Ectodermal cell (in vitro differentiated cells): ENCODE measurements around the gene BAMBI.

ENCODE experiments used
- H3K27ac ChIP-seq: 2 replicates; pipeline ENCODE4 v1.7.0; 2013; ENCODE audit warnings: mild to moderate bottlenecking, low read depth, low read length; ENCODE audit not compliant: insufficient read depth, poor library complexity, severe bottlenecking
- H3K27me3 ChIP-seq: 2 replicates; pipeline ENCODE4 v1.7.0; 2013; ENCODE audit warnings: mild to moderate bottlenecking, low read length; ENCODE audit not compliant: insufficient read depth, control insufficient read depth, poor library complexity, severe bottlenecking
- H3K36me3 ChIP-seq: one replicate; pipeline ENCODE4 v1.7.0; 2013; ENCODE audit warnings: low read length; ENCODE audit not compliant: control insufficient read depth, insufficient read depth
- H3K4me1 ChIP-seq: one replicate; pipeline ENCODE4 v1.7.0; 2013; ENCODE audit warnings: low read length; ENCODE audit not compliant: control insufficient read depth, insufficient read depth
- H3K4me3 ChIP-seq: 2 replicates; pipeline ENCODE4 v1.7.0; 2013; ENCODE audit warnings: low read depth, low read length, control low read depth; ENCODE audit not compliant: insufficient read depth
- H3K9me3 ChIP-seq: 2 replicates; pipeline ENCODE4 v1.7.0; 2013; ENCODE audit warnings: mild to moderate bottlenecking, low read length, moderate library complexity; ENCODE audit not compliant: control insufficient read depth
- WGBS, 2 experiments: methylation state at CpG; one replicate each; pipeline ENCODE4 v1.1.7; 2013; ENCODE audit warnings: missing lambda C conversion rate in 2 of 2; 5-methylcytosine and 5-hydroxymethylcytosine counted together

BAMBI gene

DNA sequence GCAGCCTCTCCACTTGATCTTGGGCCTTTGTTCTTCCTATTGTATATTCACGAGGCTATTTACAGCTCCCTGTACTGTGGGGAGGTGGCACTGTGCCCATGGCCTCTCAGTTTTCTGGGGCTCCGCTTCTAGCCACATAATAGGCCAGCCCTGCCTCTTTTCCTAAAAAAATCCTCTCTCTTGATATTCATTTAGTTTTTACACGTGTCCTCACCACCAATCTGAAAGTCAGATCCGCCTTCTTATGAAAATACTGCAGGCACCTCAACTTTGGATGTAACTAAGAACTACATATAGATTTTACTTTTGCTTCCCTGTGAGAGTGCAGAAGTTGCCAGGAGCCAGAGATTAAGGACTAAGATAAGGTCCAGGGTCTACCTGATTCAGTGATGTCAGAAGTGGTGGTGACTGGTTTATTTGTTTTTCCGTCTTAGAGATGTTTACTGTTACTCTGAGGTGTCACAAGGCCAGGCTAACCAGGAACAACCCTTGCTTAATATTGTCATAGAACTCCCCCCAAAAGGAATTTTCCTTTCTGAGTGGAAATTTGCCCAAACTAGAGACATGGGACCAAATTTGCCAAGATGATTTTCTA is 7.8 kb downstream of the BAMBI start:
- Histone ChIP-seq H3K27ac (no peak overlapping the region), H3K4me1 (no peaks in the 10 kb centered on the region), H3K9me3 (no peaks in the 10 kb centered on the region), H3K36me3 (no peaks in the 10 kb centered on the region), H3K27me3 (peaks cover 17% of the 10 kb centered on the region), H3K4me3 (no peak overlapping the region)
- 83 to 92% methylated on average over 5 of the region's 5 CpGs for WGBS, 2 experiments

DNA sequence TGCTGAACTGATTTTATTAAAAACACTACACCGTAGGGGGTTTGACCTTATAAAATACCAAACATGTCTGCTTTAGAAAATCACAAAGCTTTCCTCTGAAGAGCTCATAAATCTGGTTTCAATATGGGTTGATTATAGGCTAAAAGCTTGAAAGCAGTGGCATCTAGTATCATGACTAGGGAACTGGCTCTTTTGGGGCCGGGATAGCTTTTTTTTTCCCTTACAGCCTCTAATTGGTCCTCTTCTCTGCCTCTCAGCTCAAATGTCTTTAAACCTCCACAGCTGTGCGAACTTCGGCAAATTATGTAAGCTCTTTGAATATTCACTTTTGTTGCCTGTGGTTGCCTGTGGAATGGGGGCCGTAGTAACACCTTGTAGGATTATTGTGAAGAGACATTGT is 8.4 kb downstream of the BAMBI start:
- H3K27me3 ChIP-seq: peaks cover 11% of the 10 kb centered on the region
- H3K4me3 ChIP-seq: no peak overlapping the region
- H3K27ac ChIP-seq: no peak overlapping the region
- WGBS, 2 experiments: 67 to 82% methylated on average over 4 to 5 of the region's 5 CpGs
- no peaks in the 10 kb centered on the region for H3K9me3 ChIP-seq
- no peaks in the 10 kb centered on the region for H3K4me1 ChIP-seq
- no peaks in the 10 kb centered on the region for H3K36me3 ChIP-seq

DNA sequence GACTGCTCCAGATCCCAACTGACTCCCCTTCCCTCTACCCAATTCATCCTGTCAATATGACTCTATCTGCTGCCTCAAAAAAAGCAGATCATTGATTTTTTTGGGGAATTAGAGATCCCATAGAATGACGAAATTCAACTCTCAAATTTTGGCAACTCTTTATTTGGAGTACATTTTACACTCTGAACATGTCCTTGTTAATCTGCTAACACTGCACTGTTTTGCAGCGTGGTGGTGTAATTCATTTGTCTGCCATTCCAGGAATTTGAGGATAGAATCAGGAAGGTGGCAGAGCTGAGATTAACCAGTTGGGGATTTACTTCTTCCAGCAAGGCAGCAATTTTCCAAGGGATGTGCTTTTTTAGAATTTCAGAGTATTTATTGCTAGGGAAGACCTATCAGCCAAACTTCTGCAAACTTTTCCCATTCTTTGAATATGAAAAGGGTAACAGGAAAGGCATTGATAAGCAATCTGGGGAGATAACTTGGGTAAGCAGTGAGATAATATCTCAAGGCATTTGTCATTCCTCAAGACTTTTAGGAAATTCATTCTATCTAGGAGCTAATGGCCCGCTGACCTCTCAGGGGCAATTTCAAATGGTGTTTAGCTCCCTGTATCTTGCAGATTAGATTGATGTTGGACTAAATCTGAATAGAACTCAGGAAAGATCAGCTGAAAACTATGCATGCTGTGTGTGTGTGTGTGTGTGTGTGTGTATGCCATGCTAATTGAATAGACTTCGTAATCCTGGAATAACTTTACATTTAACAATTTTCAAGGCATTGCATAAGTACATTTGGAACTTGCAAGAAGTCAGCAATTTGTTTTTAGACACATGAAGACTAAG is 9.7 kb downstream of the BAMBI start:
- H3K4me1 ChIP-seq: no peaks in the 10 kb centered on the region
- no peak overlapping the region for H3K4me3 ChIP-seq
- WGBS, 2 experiments: 41 to 45% methylated on average over 3 of the region's 4 CpGs
- no peak overlapping the region for H3K27ac ChIP-seq
- H3K36me3 ChIP-seq: no peaks in the 10 kb centered on the region
- H3K9me3 ChIP-seq: no peaks in the 10 kb centered on the region
- no peaks in the 10 kb centered on the region for H3K27me3 ChIP-seq

DNA sequence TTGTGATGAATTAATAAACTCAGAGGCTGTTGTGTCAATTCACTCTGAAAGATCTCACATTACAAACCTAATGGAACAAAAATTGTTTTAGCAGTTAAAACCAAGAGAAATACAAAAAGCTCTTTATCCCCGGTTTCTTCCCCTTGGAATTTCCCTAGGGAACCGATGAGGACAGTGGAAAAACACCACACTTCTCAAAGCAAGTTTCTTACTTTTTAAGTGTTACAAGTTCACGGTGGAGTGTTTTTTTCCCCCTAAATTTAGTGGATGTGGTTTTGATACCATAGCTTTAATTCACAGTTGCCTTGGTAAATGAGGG is 10.3 kb downstream of the BAMBI start:
- H3K4me1 ChIP-seq: no peaks in the 10 kb centered on the region
- no peaks in the 10 kb centered on the region for H3K36me3 ChIP-seq
- H3K27me3 ChIP-seq: no peaks in the 10 kb centered on the region
- H3K4me3 ChIP-seq: no peak overlapping the region
- H3K27ac ChIP-seq: no peak overlapping the region
- 70 to 75% methylated on average over 3 of the region's 3 CpGs for WGBS, 2 experiments
- H3K9me3 ChIP-seq: no peaks in the 10 kb centered on the region

DNA sequence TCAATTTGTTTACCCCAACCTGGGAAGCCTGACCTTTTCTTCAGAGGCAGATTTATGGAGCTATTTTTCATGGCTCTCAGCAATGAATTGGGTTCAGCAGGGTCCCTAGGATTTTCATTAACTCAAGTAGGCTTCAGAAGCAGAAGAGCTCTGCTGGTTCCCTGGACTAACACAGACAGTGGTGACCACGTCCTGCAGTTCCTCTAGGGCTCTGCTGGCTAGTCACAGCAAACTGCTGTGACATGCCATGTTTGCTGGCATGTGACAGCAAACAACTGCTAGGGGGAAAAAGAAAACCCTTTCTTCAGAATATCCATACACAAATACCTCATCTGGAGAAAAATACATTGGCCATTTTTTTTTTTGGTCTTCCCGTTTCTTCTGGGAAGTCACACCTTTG is 13.2 kb downstream of the BAMBI start:
- WGBS, 2 experiments: 53 to 66% methylated on average over 2 of the region's 2 CpGs
- no peak overlapping the region for H3K27ac ChIP-seq

DNA sequence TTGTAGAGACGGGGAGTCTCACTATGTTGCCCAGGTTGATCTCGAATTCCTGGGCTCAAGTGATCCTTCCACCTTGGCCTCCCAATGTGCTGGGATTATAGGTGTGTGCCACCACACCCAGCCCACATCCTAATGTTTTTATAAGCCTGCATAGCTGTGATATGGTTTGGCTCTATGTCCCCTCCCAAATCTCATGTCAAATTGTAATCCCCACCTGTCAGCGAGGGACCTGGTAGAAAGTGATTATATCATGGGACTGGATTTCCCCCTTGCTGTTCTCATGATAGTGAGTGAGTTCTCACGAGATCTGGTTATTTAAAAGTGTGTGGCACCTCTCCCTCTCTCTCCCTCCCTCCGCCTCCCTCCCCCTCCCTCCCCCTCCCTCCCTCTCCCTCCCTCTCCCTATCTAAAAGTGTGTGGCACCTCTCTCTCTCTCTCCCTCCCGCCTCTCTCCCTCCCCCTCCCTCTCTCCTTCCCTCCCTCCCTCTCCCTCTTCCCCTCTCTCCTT is 13.9 kb downstream of the BAMBI start:
- no peak overlapping the region for H3K4me3 ChIP-seq
- 88 to 94% methylated on average over 3 to 4 of the region's 6 CpGs for WGBS, 2 experiments
- no peaks in the 10 kb centered on the region for H3K4me1 ChIP-seq
- H3K36me3 ChIP-seq: no peaks in the 10 kb centered on the region
- no peaks in the 10 kb centered on the region for H3K27me3 ChIP-seq
- H3K9me3 ChIP-seq: no peaks in the 10 kb centered on the region
- no peak overlapping the region for H3K27ac ChIP-seq

More for the DNA sequence above, 13.2 kb downstream of the BAMBI start:
- Histone ChIP-seq H3K4me1 (no peaks in the 10 kb centered on the region), H3K27me3 (no peaks in the 10 kb centered on the region), H3K36me3 (no peaks in the 10 kb centered on the region), H3K9me3 (no peaks in the 10 kb centered on the region), H3K4me3 (no peak overlapping the region)

DNA sequence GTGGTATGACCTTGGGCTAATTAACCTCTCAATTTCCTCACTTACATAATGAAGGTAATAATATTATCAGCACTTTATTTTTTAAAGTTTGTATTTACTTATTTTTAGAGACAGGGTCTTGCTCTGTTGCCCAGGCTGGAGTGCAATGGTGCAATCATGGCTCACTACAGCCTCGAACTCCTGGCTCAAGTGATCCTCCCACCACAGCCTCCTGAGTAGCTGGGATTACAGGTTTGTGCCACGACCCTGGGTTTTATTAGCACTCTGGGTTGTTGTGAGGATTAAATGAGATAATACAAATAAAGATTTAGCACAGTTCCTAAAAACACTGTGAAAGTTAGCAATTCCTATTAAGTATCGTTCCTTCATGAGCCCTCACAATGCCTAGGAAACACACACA is 14.7 kb downstream of the BAMBI start:
- Histone ChIP-seq H3K36me3 (no peaks in the 10 kb centered on the region), H3K9me3 (no peaks in the 10 kb centered on the region), H3K4me3 (no peak overlapping the region), H3K27me3 (no peaks in the 10 kb centered on the region), H3K27ac (no peak overlapping the region), H3K4me1 (no peaks in the 10 kb centered on the region)
- WGBS, 2 experiments: 80 to 90% methylated on average over 2 to 3 of the region's 3 CpGs

DNA sequence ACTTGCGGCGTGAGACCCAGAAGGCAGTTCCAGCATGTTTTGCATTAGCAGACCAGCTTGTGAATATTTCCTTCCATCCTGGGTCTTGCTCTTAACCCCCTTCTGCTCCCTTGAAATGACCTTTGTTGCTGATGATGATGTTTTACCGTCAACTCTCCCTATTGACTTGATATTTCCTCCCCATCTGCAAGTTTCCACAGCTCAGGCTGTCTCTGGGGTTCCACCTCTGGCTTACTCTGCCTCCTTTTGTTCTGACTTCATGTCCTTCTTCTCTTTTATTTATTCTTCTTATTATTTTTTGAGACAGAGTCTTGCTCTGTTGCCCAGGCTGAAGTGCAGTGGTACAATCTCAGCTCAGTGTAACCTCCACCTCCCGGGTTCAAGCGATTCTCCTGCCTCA is 17.2 kb downstream of the BAMBI start:
- no peaks in the 10 kb centered on the region for H3K4me1 ChIP-seq
- no peaks in the 10 kb centered on the region for H3K27me3 ChIP-seq
- no peak overlapping the region for H3K4me3 ChIP-seq
- H3K36me3 ChIP-seq: no peaks in the 10 kb centered on the region
- H3K9me3 ChIP-seq: no peaks in the 10 kb centered on the region
- WGBS, 2 experiments: 87 to 91% methylated on average over 5 of the region's 5 CpGs
- no peak overlapping the region for H3K27ac ChIP-seq

DNA sequence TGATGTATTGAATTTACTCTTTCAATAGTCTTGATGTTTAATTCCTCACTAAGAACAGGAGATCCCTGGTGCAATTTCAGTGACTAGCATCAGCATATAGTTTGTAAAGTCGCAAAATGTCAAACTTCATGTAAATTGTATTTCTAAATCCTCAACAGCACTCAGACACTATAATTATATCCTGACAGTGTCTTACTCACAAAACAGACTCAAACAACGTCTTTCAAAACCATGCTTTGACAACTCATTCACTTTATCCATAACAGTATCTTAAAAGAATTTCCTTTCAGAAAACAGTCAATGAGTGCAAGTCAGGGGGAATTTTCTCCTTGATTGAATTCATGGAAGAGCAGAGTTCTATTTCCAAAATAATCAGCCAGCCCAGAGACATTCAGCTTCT is 20.8 kb downstream of the BAMBI start:
- Histone ChIP-seq H3K9me3 (no peaks in the 10 kb centered on the region), H3K27ac (no peak overlapping the region), H3K4me1 (no peaks in the 10 kb centered on the region), H3K4me3 (no peak overlapping the region), H3K27me3 (no peaks in the 10 kb centered on the region), H3K36me3 (no peaks in the 10 kb centered on the region)
- WGBS, 2 experiments: 88 to 91% methylated on average over 2 of the region's 2 CpGs

DNA sequence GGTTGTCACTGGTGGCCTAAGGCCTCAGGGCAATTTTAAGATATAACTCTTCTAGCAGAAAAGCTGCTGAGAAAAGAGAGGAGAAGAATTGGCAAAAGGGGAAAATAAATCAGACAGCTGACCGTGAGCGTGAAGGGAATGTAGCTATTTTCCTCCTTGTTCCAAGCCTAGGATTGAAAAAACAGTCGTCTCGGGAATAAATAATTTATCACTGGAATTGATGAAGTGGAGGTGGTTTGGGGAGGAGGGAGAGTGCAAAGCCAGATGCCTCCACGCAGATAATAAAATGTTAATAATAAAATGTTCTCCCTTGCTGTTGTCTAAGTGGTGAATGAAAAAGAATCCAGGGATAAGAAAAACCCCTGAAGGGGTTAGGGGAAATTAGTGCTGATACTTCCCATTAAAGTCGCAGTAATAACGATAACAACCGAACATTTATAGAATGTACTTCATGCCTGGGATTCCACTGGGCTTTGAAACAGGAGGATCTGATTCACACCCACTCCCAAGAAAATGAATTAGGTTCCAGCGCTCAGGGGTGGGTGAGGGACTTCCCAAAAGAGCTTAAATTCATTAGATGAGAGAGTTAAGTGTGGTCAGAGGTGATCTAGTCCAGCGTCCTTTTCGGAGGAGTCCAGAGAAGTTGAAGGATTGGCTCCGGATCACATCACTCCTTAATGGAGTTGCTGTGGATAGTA is 27.3 kb downstream of the BAMBI start:
- no peaks in the 10 kb centered on the region for H3K9me3 ChIP-seq
- H3K36me3 ChIP-seq: no peaks in the 10 kb centered on the region
- no peaks in the 10 kb centered on the region for H3K4me1 ChIP-seq
- 94 to 96% methylated on average over 12 of the region's 12 CpGs for WGBS, 2 experiments
- no peak overlapping the region for H3K27ac ChIP-seq
- no peaks in the 10 kb centered on the region for H3K27me3 ChIP-seq
- no peak overlapping the region for H3K4me3 ChIP-seq
